ENCODE data around the gene ENTR1. TPM values are rescaled to one million over a fixed set of nuclear protein-coding genes. Genes with fewer than 3 reads are reported as not detected.

ENTR1 gene
- total and polyA plus RNA-seq, 2 of the 13 experiments (the other 11 are each of a cell fraction or from before 2014, with no cell fraction given) = 70.1 to 76.4 TPM

- TF ChIP-seq SNAPC4 (CRISPR knock-in tag; IDR thresholded peaks at IDR 0.05) = peak; percentile 85; the same call in 1 of the 2 replicates
- TF ChIP-seq ZBTB14 (CRISPR knock-in tag; IDR thresholded peaks at IDR 0.05) = peak; percentile 79
- peak; percentile 59; the same call in 1 of the 2 replicates for TF ChIP-seq MXD3 (CRISPR knock-in tag; IDR thresholded peaks at IDR 0.05)
- TF ChIP-seq DRAP1 (CRISPR knock-in tag; IDR thresholded peaks at IDR 0.05) = peak; percentile 84; the same call in 1 of the 2 replicates
- TF ChIP-seq ASH2L (IDR thresholded peaks at IDR 0.05; ENCODE audit: insufficient read length, low read depth, low read length) = peak; percentile 88
- TF ChIP-seq NKX3-1 (CRISPR knock-in tag; IDR thresholded peaks at IDR 0.05) = peak; percentile 47; the same call in 1 of the 2 replicates
- 0 out of 2 replicates have a peak, but pooled peaks have one; percentile 24 for TF ChIP-seq ZNF12 (CRISPR knock-in tag; IDR thresholded peaks at IDR 0.05)
- peak; percentile 60 for TF ChIP-seq POGZ (CRISPR knock-in tag; IDR thresholded peaks at IDR 0.05)
- no peak for TF ChIP-seq AHDC1 (CRISPR knock-in tag; IDR thresholded peaks at IDR 0.05; ENCODE audit: borderline replicate concordance)
- 0 out of 2 replicates have a peak, but pooled peaks have one; percentile 44 for TF ChIP-seq CREBL2 (CRISPR knock-in tag; IDR thresholded peaks at IDR 0.05; ENCODE audit: borderline replicate concordance)
- TF ChIP-seq ZNF451 (CRISPR knock-in tag; IDR thresholded peaks at IDR 0.05) = no peak
- 0 out of 2 replicates have a peak, but pooled peaks have one; percentile 24 for TF ChIP-seq FOXO1 (CRISPR knock-in tag; IDR thresholded peaks at IDR 0.05)
- TF ChIP-seq TFDP2 (CRISPR knock-in tag; IDR thresholded peaks at IDR 0.05) = peak; percentile 80
These were observed at the start of gene ENTR1, which contains the start of gene PMPCA (continued) for GRCh38 chr9:136410500-136411287.

Measured in HepG2 (cell line).